Fibroblast of lung (primary cell): ENCODE measurements around the gene CAPZA2.

ENCODE experiments used
- CTCF ChIP-seq, 2 donors: IDR thresholded peaks in 1 of 2; conservative IDR thresholded peaks in 1 of 2; 1 replicate in 1 of 2; 2 replicates in 1 of 2; pipeline ENCODE4 v1.5.1; 2011 to 2012; ENCODE audit warnings: low read length in 2 of 2, control low read depth in 1 of 2, inconsistent platforms in 1 of 2, low read depth in 1 of 2, mild to moderate bottlenecking in 1 of 2
- EZH2 ChIP-seq: IDR thresholded peaks from 2 replicates; pipeline ENCODE4 v1.5.1; 2012; ENCODE audit warnings: low read length, control low read depth, mild to moderate bottlenecking; ENCODE audit errors: missing control alignments

- TF ChIP-seq EZH2 (no peak), CTCF (conservative IDR thresholded peaks at IDR 0.05 in 1 of 2, IDR thresholded peaks at IDR 0.05 in 1 of 2; ENCODE audit: low read depth in 1 of 2, low read length in 2 of 2) (no peak)
Observed at GRCh38 chr7:116888895-116889294, 26.5 kb downstream of the CAPZA2 start.
